Suprapubic skin (tissue), 4 donors: ENCODE measurements around the gene KLK3. TPM values are rescaled to one million over a fixed set of nuclear protein-coding genes. Genes with fewer than 3 reads are reported as not detected.

ENCODE experiments used
- DNase-seq, 2 donors: peaks; one replicate each; pipeline ENCODE4 v3.0.0-alpha.2; 2019; ENCODE audit warnings: low spot score in 2 of 2
- H3K27ac ChIP-seq: fragments of 200-600 bp; sonication (generic); one replicate; pipeline ENCODE4 v1.5.1; 2019
- H3K27me3 ChIP-seq: fragments of 200-600 bp; sonication (generic); one replicate; pipeline ENCODE4 v1.5.1; 2019
- H3K36me3 ChIP-seq: fragments of 200-600 bp; sonication (generic); one replicate; pipeline ENCODE4 v1.5.1; 2019
- H3K4me1 ChIP-seq: fragments of 200-600 bp; sonication (generic); one replicate; pipeline ENCODE4 v1.5.1; 2019
- H3K4me3 ChIP-seq: fragments of 200-600 bp; sonication (generic); one replicate; pipeline ENCODE4 v1.5.1; 2019; ENCODE audit warnings: mild to moderate bottlenecking
- H3K9me3 ChIP-seq: fragments of 200-600 bp; sonication (generic); one replicate; pipeline ENCODE4 v1.5.1; 2019
- CTCF ChIP-seq, 2 donors: fragments of 200-600 bp in 1 of 2; fragments of 450-650 bp in 1 of 2; sonication (generic) in 1 of 2; IDR thresholded peaks; one replicate each; pipeline ENCODE4 v1.5.1; 2016 to 2019; ENCODE audit warnings: antibody characterized with exemption in 2 of 2, mild to moderate bottlenecking in 1 of 2, moderate library complexity in 1 of 2
- EP300 ChIP-seq: sonication (generic); formaldehyde crosslinking; IDR thresholded peaks from one replicate; pipeline ENCODE4 v1.6.1; 2017; ENCODE audit warnings: antibody characterized with exemption
- POLR2A ChIP-seq, 2 donors: fragments of 450-650 bp; IDR thresholded peaks; one replicate each; pipeline ENCODE4 v1.6.1; 2017; ENCODE audit warnings: antibody characterized with exemption in 2 of 2, mild to moderate bottlenecking in 2 of 2, moderate library complexity in 2 of 2
- POLR2AphosphoS5 ChIP-seq, 3 donors: sonication (generic); formaldehyde crosslinking; IDR thresholded peaks; one replicate each; pipeline ENCODE4 v1.6.1; 2017; ENCODE audit warnings: antibody characterized with exemption in 3 of 3
- WGBS: methylation state at CpG from one replicate; pipeline ENCODE4 v1.1.5; 2018; 5-methylcytosine and 5-hydroxymethylcytosine counted together
- total RNA-seq, 4 donors: library from RNA; depleted of rRNA; stranded (reverse); fragments of >200 nt; gene quantifications; one replicate each; pipeline ENCODE4 v1.1.0, GENCODE V29; 2016

Gene KLK3
- total RNA-seq, 4 donors from 2014 or later = 0.24 to 1.9 (median 0.67) TPM

GRCh38 chr19:50896591-50897190 lies 42.0 kb downstream of the KLK3 start:
- DNase-seq = no peak
- 78% methylated on average over 6 of the region's 6 CpGs for WGBS
- peak in 1 of 3 donors; percentile 37 for TF ChIP-seq POLR2AphosphoS5 (IDR thresholded peaks at IDR 0.05)
- no peak for TF ChIP-seq POLR2A (IDR thresholded peaks at IDR 0.05)
- peaks cover 15% of the 10 kb centered on the region for H3K27me3 ChIP-seq
- H3K4me1 ChIP-seq = no peaks in the 10 kb centered on the region
- no peaks in the 10 kb centered on the region for H3K9me3 ChIP-seq
- H3K36me3 ChIP-seq = no peaks in the 10 kb centered on the region
- H3K4me3 ChIP-seq = no peak overlapping the region
- no peak overlapping the region for H3K27ac ChIP-seq

GRCh38 chr19:50897191-50897607 lies 42.5 kb downstream of the KLK3 start:
- DNase-seq = no peak
- WGBS = 49% methylated on average over 3 of the region's 3 CpGs
- Histone ChIP-seq H3K36me3 (no peaks in the 10 kb centered on the region), H3K4me1 (no peaks in the 10 kb centered on the region), H3K27ac (no peak overlapping the region), H3K4me3 (no peak overlapping the region), H3K9me3 (no peaks in the 10 kb centered on the region), H3K27me3 (peaks cover 15% of the 10 kb centered on the region)
- TF ChIP-seq EP300 (no peak), POLR2A (IDR thresholded peaks at IDR 0.05) (no peak), CTCF (IDR thresholded peaks at IDR 0.05) (no peak), POLR2AphosphoS5 (IDR thresholded peaks at IDR 0.05) (no peak)

GRCh38 chr19:50897612-50898011 lies 42.9 kb downstream of the KLK3 start:
- no peak overlapping the region for H3K27ac ChIP-seq
- no peak for TF ChIP-seq CTCF (IDR thresholded peaks at IDR 0.05)
- no peak for TF ChIP-seq POLR2AphosphoS5 (IDR thresholded peaks at IDR 0.05)
- TF ChIP-seq POLR2A (IDR thresholded peaks at IDR 0.05) = no peak
- no peak for TF ChIP-seq EP300
- H3K4me3 ChIP-seq = no peak overlapping the region
- H3K9me3 ChIP-seq = no peaks in the 10 kb centered on the region
- WGBS = 85% methylated on average over 3 of the region's 3 CpGs
- DNase-seq = no peak
- no peaks in the 10 kb centered on the region for H3K36me3 ChIP-seq
- no peaks in the 10 kb centered on the region for H3K4me1 ChIP-seq
- peaks cover 15% of the 10 kb centered on the region for H3K27me3 ChIP-seq

GRCh38 chr19:50898018-50898417 lies 43.3 kb downstream of the KLK3 start:
- no peak for DNase-seq
- Histone ChIP-seq H3K27ac (no peak overlapping the region), H3K36me3 (no peaks in the 10 kb centered on the region), H3K4me3 (no peak overlapping the region), H3K27me3 (peaks cover 15% of the 10 kb centered on the region), H3K9me3 (no peaks in the 10 kb centered on the region), H3K4me1 (no peaks in the 10 kb centered on the region)
- TF ChIP-seq EP300 = no peak
- no peak for TF ChIP-seq CTCF (IDR thresholded peaks at IDR 0.05)
- TF ChIP-seq POLR2AphosphoS5 (IDR thresholded peaks at IDR 0.05) = no peak
- TF ChIP-seq POLR2A (IDR thresholded peaks at IDR 0.05) = no peak
- 89% methylated on average over 4 of the region's 4 CpGs for WGBS

- WGBS = 87% methylated on average over 3 of the region's 3 CpGs
- no peaks in the 10 kb centered on the region for H3K4me1 ChIP-seq
- no peak overlapping the region for H3K4me3 ChIP-seq
- peaks cover 15% of the 10 kb centered on the region for H3K27me3 ChIP-seq
- H3K36me3 ChIP-seq = no peaks in the 10 kb centered on the region
- no peak for TF ChIP-seq POLR2AphosphoS5 (IDR thresholded peaks at IDR 0.05)
- no peak for TF ChIP-seq CTCF (IDR thresholded peaks at IDR 0.05)
- no peak for TF ChIP-seq POLR2A (IDR thresholded peaks at IDR 0.05)
- TF ChIP-seq EP300 = no peak
- H3K9me3 ChIP-seq = no peaks in the 10 kb centered on the region
- H3K27ac ChIP-seq = no peak overlapping the region
- no peak for DNase-seq
These were observed 44.9 kb downstream of the KLK3 start for GRCh38 chr19:50899569-50899968.

GRCh38 chr19:50902640-50903039 lies 47.9 kb downstream of the KLK3 start:
- Histone ChIP-seq H3K27ac (no peak overlapping the region), H3K4me3 (no peak overlapping the region), H3K27me3 (peaks cover 29% of the 10 kb centered on the region), H3K36me3 (no peaks in the 10 kb centered on the region), H3K4me1 (no peaks in the 10 kb centered on the region), H3K9me3 (no peaks in the 10 kb centered on the region)
- 62% methylated on average over 4 of the region's 4 CpGs for WGBS
- no peak for TF ChIP-seq POLR2A (IDR thresholded peaks at IDR 0.05)
- TF ChIP-seq EP300 = no peak
- no peak for TF ChIP-seq CTCF (IDR thresholded peaks at IDR 0.05)
- no peak for TF ChIP-seq POLR2AphosphoS5 (IDR thresholded peaks at IDR 0.05)
- no peak for DNase-seq
